NCI-H345 treated with DMSO at 0.1 percent for 48 hours (cell line): ENCODE measurements around the gene SH3BGR.

Source experiments
- DNase-seq: peaks from one replicate; lab custom pipeline; 2025; ENCODE audit not compliant: unreplicated experiment; lab: John Stamatoyannopoulos, UW

Gene SH3BGR

DNA sequence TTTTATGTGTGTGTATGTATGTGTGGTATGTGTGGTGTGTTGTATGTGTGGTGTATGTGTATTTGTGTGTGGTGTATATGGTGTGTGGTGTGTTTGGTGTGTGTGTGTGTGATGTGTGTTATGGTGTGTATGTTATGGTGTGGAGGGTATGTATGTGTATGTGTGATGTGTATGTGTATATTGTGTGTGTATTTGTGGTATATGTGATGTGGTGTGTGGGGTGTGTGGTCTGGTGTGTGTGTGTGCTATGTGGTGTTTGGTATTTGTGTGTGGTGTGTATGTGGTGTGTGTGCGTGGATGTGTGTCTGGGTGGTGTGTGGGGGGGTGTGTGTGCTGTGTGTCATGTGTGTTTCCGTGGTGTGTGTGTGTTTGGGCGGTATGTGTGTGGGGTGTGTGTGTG, 59.3 kb downstream of the SH3BGR start:
- DNase-seq, result no peak

- DNase-seq, result no peak
Measured at GRCh38 chr21:39513735-39514134, 62.0 kb downstream of the SH3BGR start.

DNA sequence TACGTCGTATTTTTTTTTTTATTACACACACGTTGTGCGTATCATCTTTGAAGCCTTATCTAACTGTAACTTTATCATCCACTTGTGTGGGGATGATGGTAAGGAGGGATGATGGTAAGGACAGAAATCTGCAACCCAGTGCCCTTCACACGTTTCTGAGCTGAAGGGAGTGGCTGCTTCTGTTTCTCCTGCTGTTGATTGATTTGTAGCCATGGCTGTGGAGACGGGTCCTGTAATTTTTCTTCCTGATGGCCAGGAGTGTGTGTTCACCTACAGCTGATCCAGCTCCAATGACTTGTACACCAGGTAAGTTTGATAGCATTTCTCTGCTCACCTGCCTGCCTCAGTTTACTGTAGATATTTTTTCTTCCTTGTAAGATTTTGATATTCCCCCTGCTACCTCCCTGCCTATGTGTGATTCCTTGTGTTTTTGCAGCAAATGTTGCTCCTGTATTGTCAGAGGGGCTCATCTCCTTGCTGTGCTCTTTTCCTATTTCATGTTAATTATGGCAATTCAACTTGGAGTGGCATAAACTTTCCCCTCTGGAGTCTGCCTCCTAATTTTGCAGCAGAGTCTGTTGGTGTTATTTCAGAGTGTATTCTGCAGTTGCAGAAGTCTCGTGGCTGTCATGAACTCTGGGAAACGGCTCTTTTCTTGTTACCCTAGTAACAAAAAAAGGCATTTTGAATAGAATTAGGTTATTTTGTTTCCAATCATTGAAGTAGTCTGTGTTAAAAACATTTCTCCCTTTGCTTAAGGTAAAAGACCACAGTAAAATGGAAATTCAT, 64.1 kb downstream of the SH3BGR start:
- DNase-seq, result no peak

- peak; percentile 95 for DNase-seq
Measured at GRCh38 chr21:39518055-39518846, 66.5 kb downstream of the SH3BGR start.

- DNase-seq, result no peak
Measured at GRCh38 chr21:39518847-39519210, 67.1 kb downstream of the SH3BGR start.

DNA sequence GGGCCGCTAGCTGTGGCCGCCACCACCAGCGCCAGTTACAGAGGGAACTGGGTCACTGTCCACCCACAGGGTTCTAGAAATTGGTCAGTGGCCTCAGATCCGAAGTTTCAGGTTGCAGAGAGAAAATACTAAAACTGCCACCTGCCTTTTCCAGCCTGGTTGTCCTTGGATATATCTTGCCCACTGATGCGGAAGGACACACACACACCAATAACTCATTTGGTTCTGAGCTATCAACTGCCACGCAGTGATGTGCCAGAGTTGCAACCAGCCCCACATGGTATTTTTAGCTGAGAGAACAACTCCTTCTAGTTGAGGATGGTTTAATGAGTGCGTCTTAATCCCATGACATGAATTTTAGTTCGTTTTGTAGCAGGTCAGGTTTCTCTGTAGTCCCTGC, 68.1 kb downstream of the SH3BGR start:
- DNase-seq, result no peak

DNA sequence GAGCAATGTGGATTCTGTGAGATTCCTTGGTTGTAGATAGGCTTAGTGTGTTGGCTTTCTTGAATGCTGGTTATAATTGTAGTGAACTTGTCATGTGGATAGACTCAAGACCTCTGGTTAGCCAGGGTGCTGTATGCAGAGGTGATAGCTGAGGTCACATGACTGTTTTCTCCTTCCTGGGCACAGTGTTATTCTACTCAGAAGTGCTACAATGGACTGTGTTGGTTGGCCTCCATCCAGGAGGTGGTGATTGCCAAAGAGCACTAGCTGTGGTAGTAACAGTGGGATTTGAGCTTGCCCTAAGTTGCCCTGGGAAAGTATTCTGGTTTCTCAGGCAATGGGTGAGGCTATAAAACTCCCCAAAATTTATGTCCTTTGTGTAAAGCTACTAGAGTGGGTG, 71.6 kb downstream of the SH3BGR start:
- DNase-seq, result peak; percentile 15

DNA sequence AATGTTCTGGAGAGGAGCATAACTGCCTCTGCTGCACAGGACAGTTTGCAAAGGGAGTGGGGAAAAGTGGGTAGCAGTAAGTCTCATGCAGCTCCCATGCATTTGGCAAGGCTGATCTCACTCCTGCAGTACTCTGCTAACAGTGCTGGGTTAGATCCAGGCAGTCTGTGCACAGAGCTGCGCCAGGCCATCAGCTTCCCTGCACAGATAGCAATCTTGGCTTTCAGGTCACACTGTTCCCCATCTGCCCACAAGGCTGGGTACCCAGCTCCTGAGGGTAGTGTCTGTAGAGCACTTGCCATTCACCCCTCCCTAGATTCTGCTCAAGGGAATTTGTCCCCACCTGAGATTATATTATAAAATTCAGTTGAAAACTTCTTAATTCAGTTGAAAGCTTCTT, 72.1 kb downstream of the SH3BGR start:
- DNase-seq, result no peak

- DNase-seq, result peak; percentile 18
Measured at GRCh38 chr21:39525129-39525528, 73.4 kb downstream of the SH3BGR start.

GRCh38 chr21:39525601-39526000, 73.8 kb downstream of the SH3BGR start:
- DNase-seq, result no peak

GRCh38 chr21:39527067-39527595, 75.4 kb downstream of the SH3BGR start:
- DNase-seq, result no peak

DNA sequence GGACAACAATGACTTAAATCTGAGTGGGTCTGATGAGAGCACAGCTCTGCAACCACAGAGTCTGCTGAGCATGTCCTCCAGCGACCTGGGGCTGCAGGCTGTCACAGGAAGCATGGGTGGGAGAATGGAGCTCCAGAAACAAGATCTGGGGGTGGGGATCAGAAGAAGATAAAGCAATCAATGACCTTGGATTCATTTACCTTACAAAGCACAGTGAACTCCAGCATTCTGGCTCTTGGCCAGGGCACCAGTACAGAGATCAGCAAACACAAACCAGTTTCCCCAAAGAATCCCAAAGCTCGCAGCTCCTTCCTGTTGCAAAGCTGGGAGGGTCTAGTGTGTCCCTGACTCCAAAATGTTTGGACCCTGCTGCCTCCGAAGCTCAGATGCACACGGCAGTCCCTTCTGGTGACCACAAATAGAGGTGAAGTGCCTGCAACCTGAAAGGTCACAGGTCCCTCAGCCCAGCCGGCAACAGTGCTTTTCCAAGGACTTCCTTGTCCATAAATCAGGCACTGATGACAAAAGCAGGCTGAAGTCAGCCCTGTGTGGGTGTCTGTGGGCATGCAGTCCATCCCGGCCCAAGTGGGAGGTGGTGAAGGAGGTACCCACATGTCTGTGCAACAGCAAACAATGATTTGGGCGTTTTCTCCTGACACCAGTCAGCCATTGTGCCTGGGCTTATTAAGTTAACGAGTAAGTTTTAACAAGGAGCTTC, 76.1 kb downstream of the SH3BGR start:
- DNase-seq, result peak; percentile 89

DNA sequence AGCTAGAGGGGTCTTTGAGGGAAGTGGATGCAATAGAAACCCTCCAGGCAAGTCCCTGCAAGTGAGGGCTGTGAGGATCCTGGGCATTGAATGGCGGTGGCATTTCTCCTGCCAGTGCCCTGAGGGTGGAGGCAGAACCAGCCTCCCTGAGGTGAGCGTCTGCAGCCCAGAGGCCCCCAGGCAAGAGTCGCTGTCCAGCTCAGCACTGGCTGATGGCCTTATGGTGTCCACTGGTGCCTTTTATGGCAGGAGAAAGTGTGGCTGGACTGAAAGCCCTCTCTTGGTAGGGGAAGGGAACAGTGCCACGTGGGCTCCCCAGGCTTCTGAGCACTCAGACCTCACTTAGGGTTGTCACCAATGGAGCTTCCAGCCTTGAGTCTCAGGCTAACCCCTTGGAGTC, 77.3 kb downstream of the SH3BGR start:
- DNase-seq, result no peak

DNA sequence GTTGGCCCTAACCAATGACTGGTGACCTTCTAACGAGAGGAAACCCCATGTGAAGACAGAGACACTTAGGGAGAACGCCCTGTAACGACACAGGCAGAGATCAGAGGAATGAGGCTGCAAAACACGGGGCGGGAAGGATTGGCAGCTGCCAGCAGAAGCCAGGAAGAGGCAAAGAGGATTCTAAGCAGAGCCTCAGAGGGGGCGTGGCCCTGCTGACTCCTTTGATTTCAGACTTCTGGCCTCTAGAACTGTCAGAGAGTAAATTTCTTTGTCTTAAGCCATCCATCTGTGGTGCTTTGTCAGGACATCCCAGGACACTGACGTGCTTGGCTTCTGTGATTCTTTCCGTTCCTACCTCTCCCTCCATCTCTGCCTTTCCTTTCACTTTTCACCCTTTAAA, 79.3 kb downstream of the SH3BGR start:
- DNase-seq, result no peak

DNA sequence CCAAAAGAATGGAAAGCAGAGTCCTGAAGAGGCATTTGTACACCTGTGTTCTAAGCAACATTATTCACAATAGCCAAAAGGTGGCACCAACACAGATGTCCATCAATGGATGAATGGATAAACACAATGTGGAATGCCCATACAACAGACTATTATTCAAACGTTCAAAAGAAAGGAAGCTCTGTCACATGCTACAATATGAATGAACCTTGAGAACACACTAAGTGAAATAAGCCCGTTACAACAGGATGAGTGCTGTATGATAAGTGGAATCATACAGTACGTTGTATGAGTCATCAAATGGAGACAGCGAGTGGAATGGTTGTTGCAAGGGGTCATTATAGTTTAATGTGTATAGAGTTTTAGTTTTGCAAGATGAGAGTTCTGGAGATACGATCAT, 80.1 kb downstream of the SH3BGR start:
- DNase-seq, result peak; percentile 87

- no peak for DNase-seq
Measured at GRCh38 chr21:39533545-39534380, 82.0 kb downstream of the SH3BGR start.

DNA sequence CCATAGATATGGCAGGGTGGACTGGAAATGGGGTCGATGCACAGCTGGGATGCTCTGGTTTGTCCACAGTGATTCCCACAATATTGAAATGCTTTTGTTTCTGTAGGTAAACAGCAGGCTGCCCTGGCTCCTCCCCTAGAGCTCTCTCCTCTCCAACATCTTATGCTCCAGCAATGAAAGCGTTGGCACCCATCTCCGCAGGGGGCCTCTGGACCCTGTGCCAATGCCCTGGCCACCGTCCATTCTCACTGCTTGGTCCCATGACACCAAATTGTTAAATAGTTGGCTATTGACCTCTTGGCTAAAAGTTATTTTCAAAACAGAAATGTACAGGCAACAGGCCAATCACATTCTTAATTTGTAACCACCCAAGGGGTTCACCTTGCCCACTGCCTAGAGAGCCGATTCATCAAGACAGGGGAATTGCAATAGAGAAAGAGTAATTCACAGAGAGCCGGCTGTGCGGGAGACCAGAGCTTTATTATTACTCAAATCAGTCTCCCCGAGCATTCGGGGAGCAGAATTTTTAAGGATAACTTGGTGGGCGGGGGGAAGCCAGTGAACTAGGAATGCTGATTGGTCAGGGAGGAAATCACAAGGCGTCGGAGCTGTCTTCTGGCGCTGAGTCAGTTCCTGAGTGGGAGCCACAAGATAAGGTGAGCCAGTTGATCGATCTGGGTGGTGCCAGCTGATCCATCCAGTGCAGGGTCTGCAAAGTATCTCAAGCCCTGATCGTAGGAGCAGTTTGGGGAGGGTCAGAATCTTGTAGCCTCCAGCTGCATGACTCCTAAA, 84.1 kb downstream of the SH3BGR start:
- no peak for DNase-seq

DNA sequence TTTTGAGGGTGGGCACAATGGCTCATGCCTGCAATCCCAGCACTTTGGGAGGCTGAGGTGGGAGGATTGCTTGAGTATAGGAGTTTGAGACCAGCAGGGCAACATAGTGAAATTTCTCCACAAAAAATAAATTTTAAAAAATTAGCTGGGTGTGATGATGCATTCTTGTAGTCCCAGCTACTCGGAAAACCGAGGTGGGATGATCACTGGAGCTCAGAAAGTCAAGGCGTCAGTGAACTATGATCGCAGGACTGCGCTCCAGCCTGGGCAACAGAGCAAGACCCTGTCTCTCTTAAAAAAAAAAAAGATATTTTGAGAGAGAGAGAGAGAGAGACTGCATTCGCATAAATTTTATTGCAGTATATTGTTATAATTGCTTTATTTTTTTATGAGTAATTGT, 85.1 kb downstream of the SH3BGR start:
- DNase-seq, result no peak

- no peak for DNase-seq
Measured at GRCh38 chr21:39537571-39537970, 85.8 kb downstream of the SH3BGR start.

GRCh38 chr21:39538453-39539042, 86.8 kb downstream of the SH3BGR start:
- no peak for DNase-seq
